Neural progenitor cell (in vitro differentiated cells): ENCODE results near the gene MPRIP. TPM values are rescaled to one million over a fixed set of nuclear protein-coding genes. Genes with fewer than 3 reads are reported as not detected.

Experiments
- DNase-seq: peaks from one replicate; pipeline ENCODE4 v3.0.0-alpha.2; 2016; ENCODE audit warnings: low spot score
- H2AFZ ChIP-seq: fragments of 200-600 bp; sonication (generic); replicated peaks from 2 replicates; pipeline ENCODE4 v1.6.1; 2016; ENCODE audit warnings: antibody characterized with exemption
- H3F3A ChIP-seq: fragments of 200-600 bp; sonication (generic); 2 replicates; pipeline ENCODE4 v1.6.1; 2016; ENCODE audit warnings: antibody characterized with exemption, low read depth
- H3K27ac ChIP-seq: fragments of 200-600 bp; sonication (generic); 2 replicates; pipeline ENCODE4 v1.5.1; 2016; ENCODE audit warnings: mild to moderate bottlenecking
- H3K27me3 ChIP-seq: fragments of 200-600 bp; sonication (generic); 2 replicates; pipeline ENCODE4 v1.6.1; 2016; ENCODE audit warnings: mild to moderate bottlenecking, moderate library complexity
- H3K36me3 ChIP-seq: fragments of 200-600 bp; sonication (generic); 2 replicates; pipeline ENCODE4 v1.5.1; 2016
- H3K4me1 ChIP-seq: fragments of 200-600 bp; sonication (generic); 2 replicates; pipeline ENCODE4 v1.6.1; 2016; ENCODE audit warnings: mixed run types
- H3K4me2 ChIP-seq: fragments of 200-600 bp; sonication (generic); 2 replicates; pipeline ENCODE4 v1.6.1; 2016
- H3K4me3 ChIP-seq: fragments of 200-600 bp; sonication (generic); 2 replicates; pipeline ENCODE4 v1.5.1; 2016
- H3K79me2 ChIP-seq: fragments of 200-600 bp; sonication (generic); 2 replicates; pipeline ENCODE4 v1.6.1; 2016; ENCODE audit warnings: low read depth
- H3K9ac ChIP-seq: fragments of 200-600 bp; sonication (generic); 2 replicates; pipeline ENCODE4 v1.6.1; 2016
- H3K9me3 ChIP-seq: fragments of 200-600 bp; sonication (generic); 2 replicates; pipeline ENCODE4 v1.5.1; 2016; ENCODE audit warnings: low read depth
- H4K20me1 ChIP-seq: fragments of 200-600 bp; sonication (generic); 2 replicates; pipeline ENCODE4 v1.6.1; 2016; ENCODE audit warnings: low read depth
- H3K27ac Mint-ChIP-seq: 3 replicates; pipeline ENCODE4 v1.8.0; 2021; ENCODE audit warnings: mixed read lengths
- H3K27me3 Mint-ChIP-seq: 2 replicates; pipeline ENCODE4 v1.8.0; 2022; ENCODE audit warnings: low read depth, mild to moderate bottlenecking, inconsistent platforms, moderate library complexity, mixed read lengths; ENCODE audit not compliant: insufficient read depth
- H3K36me3 Mint-ChIP-seq: 3 replicates; pipeline ENCODE4 v1.8.0; 2021; ENCODE audit warnings: mixed read lengths
- H3K4me1 Mint-ChIP-seq: 3 replicates; pipeline ENCODE4 v1.8.0; 2021; ENCODE audit warnings: mixed read lengths
- H3K4me3 Mint-ChIP-seq: 3 replicates; pipeline ENCODE4 v1.8.0; 2021; ENCODE audit warnings: mild to moderate bottlenecking, moderate library complexity, mixed read lengths
- H3K9me3 Mint-ChIP-seq: 3 replicates; pipeline ENCODE4 v1.8.0; 2020; ENCODE audit warnings: mixed read lengths
- EZH2 ChIP-seq: fragments of 200-600 bp; sonication (generic); IDR thresholded peaks from 2 replicates; pipeline ENCODE4 v1.6.1; 2017; ENCODE audit warnings: antibody characterized with exemption, mild to moderate bottlenecking, moderate library complexity
- EZH2phosphoT487 ChIP-seq: fragments of 200-600 bp; sonication (generic); IDR thresholded peaks from 2 replicates; pipeline ENCODE4 v1.6.1; 2017; ENCODE audit warnings: antibody characterized with exemption
- total RNA-seq: library from RNA; depleted of rRNA; stranded (reverse); fragments of >200 nt; gene quantifications from 2 replicates; pipeline ENCODE4 v1.2.3, GENCODE V29; 2015; ENCODE audit warnings: low replicate concordance
- TF ChIP-seq, protein P1 (sequence below): fragments of 200-600 bp; sonication (generic); IDR thresholded peaks from 2 replicates; pipeline ENCODE4 v1.5.1; 2017; ENCODE audit warnings: antibody characterized with exemption, mild to moderate bottlenecking

The MPRIP gene
- total RNA-seq, 1 donor from 2014 or later: 42.1 TPM

DNA sequence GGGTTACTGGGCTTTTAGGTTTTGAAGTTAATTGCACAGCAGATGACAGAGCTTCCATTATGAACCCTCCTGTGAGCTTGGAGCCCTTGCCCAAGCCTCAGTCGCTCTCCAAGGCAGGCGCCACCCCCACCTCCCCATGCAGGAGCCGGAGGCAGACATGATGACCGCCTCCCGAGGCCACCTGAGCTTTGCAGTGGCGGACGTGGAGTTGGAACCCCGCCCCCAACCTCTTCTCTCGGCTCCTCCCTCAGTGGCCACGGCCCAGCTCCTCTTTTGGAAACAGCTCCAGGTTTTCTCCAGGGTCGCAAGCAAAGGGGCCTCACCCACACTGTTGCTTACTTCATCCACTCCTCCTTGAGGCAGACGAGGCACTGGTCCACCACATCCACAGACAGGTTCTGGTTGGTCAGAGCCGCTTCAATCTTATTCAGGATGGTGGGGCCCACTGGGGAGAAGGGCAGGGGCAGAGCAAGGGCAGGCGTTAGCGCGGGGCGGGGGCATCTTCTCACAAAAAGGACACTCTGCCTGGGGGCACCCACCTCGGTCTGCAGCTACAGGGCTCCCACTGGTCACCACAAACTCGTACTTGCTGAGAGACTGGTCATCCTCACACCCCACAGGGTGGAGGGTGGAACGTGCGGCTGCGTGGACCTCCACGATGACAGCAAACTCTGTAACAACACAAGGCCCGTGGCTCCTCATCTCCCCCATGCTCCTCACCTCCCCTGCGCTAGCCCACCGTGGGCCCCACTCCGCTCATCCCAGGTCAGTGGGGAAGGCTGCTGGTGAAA, 172.6 kb downstream of the MPRIP start:
- no peaks in the 10 kb centered on the region for H3K4me1 Mint-ChIP-seq
- H3K27me3 ChIP-seq: no peaks in the 10 kb centered on the region
- H3K27ac Mint-ChIP-seq: no peak overlapping the region
- H3K27ac ChIP-seq: no peak overlapping the region
- no peaks in the 10 kb centered on the region for H4K20me1 ChIP-seq
- H3K79me2 ChIP-seq: no peaks in the 10 kb centered on the region
- no peak for DNase-seq
- H3K4me3 Mint-ChIP-seq: no peak overlapping the region
- no peaks in the 10 kb centered on the region for H3K9me3 Mint-ChIP-seq
- H3K36me3 ChIP-seq: no peaks in the 10 kb centered on the region
- H3K36me3 Mint-ChIP-seq: peaks cover 19% of the 10 kb centered on the region
- TF ChIP-seq EZH2: no peak
- no peak for TF ChIP-seq EZH2phosphoT487
- TF ChIP-seq, protein P1, sequence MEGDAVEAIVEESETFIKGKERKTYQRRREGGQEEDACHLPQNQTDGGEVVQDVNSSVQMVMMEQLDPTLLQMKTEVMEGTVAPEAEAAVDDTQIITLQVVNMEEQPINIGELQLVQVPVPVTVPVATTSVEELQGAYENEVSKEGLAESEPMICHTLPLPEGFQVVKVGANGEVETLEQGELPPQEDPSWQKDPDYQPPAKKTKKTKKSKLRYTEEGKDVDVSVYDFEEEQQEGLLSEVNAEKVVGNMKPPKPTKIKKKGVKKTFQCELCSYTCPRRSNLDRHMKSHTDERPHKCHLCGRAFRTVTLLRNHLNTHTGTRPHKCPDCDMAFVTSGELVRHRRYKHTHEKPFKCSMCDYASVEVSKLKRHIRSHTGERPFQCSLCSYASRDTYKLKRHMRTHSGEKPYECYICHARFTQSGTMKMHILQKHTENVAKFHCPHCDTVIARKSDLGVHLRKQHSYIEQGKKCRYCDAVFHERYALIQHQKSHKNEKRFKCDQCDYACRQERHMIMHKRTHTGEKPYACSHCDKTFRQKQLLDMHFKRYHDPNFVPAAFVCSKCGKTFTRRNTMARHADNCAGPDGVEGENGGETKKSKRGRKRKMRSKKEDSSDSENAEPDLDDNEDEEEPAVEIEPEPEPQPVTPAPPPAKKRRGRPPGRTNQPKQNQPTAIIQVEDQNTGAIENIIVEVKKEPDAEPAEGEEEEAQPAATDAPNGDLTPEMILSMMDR: no peak
- H3K9ac ChIP-seq: no peak overlapping the region
- H3K4me3 ChIP-seq: no peak overlapping the region
- no peaks in the 10 kb centered on the region for H3F3A ChIP-seq
- no peaks in the 10 kb centered on the region for H3K4me1 ChIP-seq
- no peak overlapping the region for H2AFZ ChIP-seq
- no peak overlapping the region for H3K4me2 ChIP-seq
- H3K9me3 ChIP-seq: no peaks in the 10 kb centered on the region
- peaks cover under 1% of the 10 kb centered on the region for H3K27me3 Mint-ChIP-seq

DNA sequence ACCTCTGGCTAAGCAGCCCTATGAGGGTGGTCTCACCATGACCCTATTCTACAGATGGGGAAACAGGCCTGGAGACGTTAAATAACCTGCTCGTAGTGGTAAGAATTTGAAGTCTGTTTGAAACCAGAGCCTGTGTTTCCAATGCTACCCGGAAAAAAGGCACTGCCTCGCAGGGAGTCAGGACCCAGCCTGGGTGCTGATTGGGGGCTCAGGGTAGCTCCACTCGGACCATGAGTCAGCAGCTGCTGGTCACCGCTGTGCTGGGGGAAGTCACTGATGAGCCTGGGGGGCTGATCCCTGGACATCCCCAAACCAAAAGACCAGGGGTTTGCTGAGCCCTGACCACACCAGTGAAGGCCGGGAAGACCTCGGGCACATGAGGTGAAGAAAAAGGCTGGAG, 173.3 kb downstream of the MPRIP start:
- Histone ChIP-seq H3K36me3 (no peaks in the 10 kb centered on the region), H4K20me1 (no peaks in the 10 kb centered on the region), H3K9me3 (no peaks in the 10 kb centered on the region), H2AFZ (no peak overlapping the region), H3K9ac (no peak overlapping the region), H3K27ac (no peak overlapping the region), H3K4me3 (no peak overlapping the region), H3K27me3 (no peaks in the 10 kb centered on the region), H3K4me2 (no peak overlapping the region), H3F3A (no peaks in the 10 kb centered on the region), H3K79me2 (no peaks in the 10 kb centered on the region), H3K4me1 (no peaks in the 10 kb centered on the region)
- no peaks in the 10 kb centered on the region for H3K4me1 Mint-ChIP-seq
- peaks cover 19% of the 10 kb centered on the region for H3K36me3 Mint-ChIP-seq
- peaks cover 2% of the 10 kb centered on the region for H3K27me3 Mint-ChIP-seq
- no peak for DNase-seq
- no peak overlapping the region for H3K27ac Mint-ChIP-seq
- TF ChIP-seq EZH2phosphoT487 (no peak), EZH2 (no peak)
- TF ChIP-seq, protein P1: no peak
- no peak overlapping the region for H3K4me3 Mint-ChIP-seq
- no peaks in the 10 kb centered on the region for H3K9me3 Mint-ChIP-seq

DNA sequence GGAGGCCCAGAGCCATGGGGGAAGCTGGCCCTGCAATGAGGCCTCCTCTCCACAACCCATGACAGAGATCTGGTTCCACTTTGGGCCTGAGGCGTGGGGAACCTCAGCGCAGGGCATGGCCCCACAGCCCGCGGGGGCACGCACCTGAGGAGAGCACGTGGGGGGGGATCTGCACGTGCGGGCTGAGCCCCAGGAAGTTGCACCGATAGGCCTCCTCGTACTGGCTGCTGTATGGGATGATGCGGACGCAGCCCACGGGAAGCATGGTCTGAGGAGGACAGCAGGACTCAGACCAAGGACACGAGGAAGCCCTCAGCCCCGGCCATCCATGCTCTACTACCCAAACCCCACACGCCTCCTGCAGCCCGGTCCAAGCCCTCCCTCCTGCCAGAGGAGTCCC, 174.0 kb downstream of the MPRIP start:
- Mint-ChIP-seq H3K36me3 (peaks cover 23% of the 10 kb centered on the region), H3K4me3 (no peak overlapping the region), H3K9me3 (no peaks in the 10 kb centered on the region), H3K27ac (no peak overlapping the region), H3K4me1 (no peaks in the 10 kb centered on the region), H3K27me3 (peaks cover 2% of the 10 kb centered on the region)
- H3K4me2 ChIP-seq: no peak overlapping the region
- H3F3A ChIP-seq: no peaks in the 10 kb centered on the region
- H2AFZ ChIP-seq: no peak overlapping the region
- no peaks in the 10 kb centered on the region for H3K79me2 ChIP-seq
- H3K27ac ChIP-seq: no peak overlapping the region
- H3K27me3 ChIP-seq: no peaks in the 10 kb centered on the region
- H3K9ac ChIP-seq: no peak overlapping the region
- TF ChIP-seq, protein P1: no peak
- TF ChIP-seq EZH2phosphoT487 (no peak), EZH2 (no peak)
- H3K9me3 ChIP-seq: no peaks in the 10 kb centered on the region
- H3K36me3 ChIP-seq: no peaks in the 10 kb centered on the region
- no peaks in the 10 kb centered on the region for H3K4me1 ChIP-seq
- no peaks in the 10 kb centered on the region for H4K20me1 ChIP-seq
- no peak for DNase-seq
- H3K4me3 ChIP-seq: no peak overlapping the region
